DMS114 treated with DMSO at 0.1 percent for 48 hours (cell line): ENCODE data around the gene ADAM19.
"Not testable (repeated sequence)": the region's sequence is repeated elsewhere in the genome, so short reads cannot be mapped to it uniquely, and the experiment has no call there.

Experiments
- DNase-seq: peaks from one replicate; lab custom pipeline; 2025; ENCODE audit not compliant: unreplicated experiment; lab: John Stamatoyannopoulos, UW

Gene ADAM19

GRCh38 chr5:157491471-157491995, 84.0 kb downstream of the ADAM19 start:
- no peak for DNase-seq

- DNase-seq, result no peak
Measured at GRCh38 chr5:157487358-157487757, 88.2 kb downstream of the ADAM19 start.

GRCh38 chr5:157486861-157487260, 88.7 kb downstream of the ADAM19 start:
- no peak for DNase-seq

GRCh38 chr5:157486221-157486681, 89.3 kb downstream of the ADAM19 start:
- no peak for DNase-seq

GRCh38 chr5:157485811-157486210, 89.8 kb downstream of the ADAM19 start:
- no peak for DNase-seq

GRCh38 chr5:157485340-157485739, 90.2 kb downstream of the ADAM19 start:
- no peak for DNase-seq

GRCh38 chr5:157484768-157485167, 90.8 kb downstream of the ADAM19 start:
- DNase-seq, result no peak

GRCh38 chr5:157482702-157483101, 92.9 kb downstream of the ADAM19 start:
- not testable (repeated sequence) for DNase-seq

- no peak for DNase-seq
Measured at GRCh38 chr5:157481666-157482065, 93.9 kb downstream of the ADAM19 start.

- DNase-seq, result no peak
Measured at GRCh38 chr5:157481265-157481664, 94.3 kb downstream of the ADAM19 start.

- DNase-seq, result no peak
Measured at GRCh38 chr5:157479612-157480510, 95.7 kb downstream of the ADAM19 start.

- no peak for DNase-seq
Measured at GRCh38 chr5:157479166-157479565, 96.4 kb downstream of the ADAM19 start.

- DNase-seq, result no peak
Measured at GRCh38 chr5:157478726-157479125, 96.8 kb downstream of the ADAM19 start.

GRCh38 chr5:157477814-157478494, 97.6 kb downstream of the ADAM19 start:
- no peak for DNase-seq

GRCh38 chr5:157476702-157477408, 98.7 kb downstream of the ADAM19 start:
- peak; percentile 65 for DNase-seq

- no peak for DNase-seq
Measured at GRCh38 chr5:157475432-157475831, 100.1 kb downstream of the ADAM19 start.

GRCh38 chr5:157473383-157474320, 101.9 kb downstream of the ADAM19 start:
- DNase-seq, result no peak

- DNase-seq, result no peak
Measured at GRCh38 chr5:157471709-157472108, 103.9 kb downstream of the ADAM19 start.

- DNase-seq, result no peak
Measured at GRCh38 chr5:157470631-157471030, 104.9 kb downstream of the ADAM19 start.

- no peak for DNase-seq
Measured at GRCh38 chr5:157469687-157470086, 105.9 kb downstream of the ADAM19 start.
